HG02642 (cell line): ENCODE results near the gene CACNA2D3.
"Not testable (repeated sequence)": the region's sequence is repeated elsewhere in the genome, so short reads cannot be mapped to it uniquely, and the experiment has no call there.

Source experiments
- ATAC-seq: cut with Tn5 transposase; IDR thresholded peaks from one replicate; pipeline ENCODE4 v1.9.1; 2021; ENCODE audit warnings: mild to moderate bottlenecking; ENCODE audit not compliant: unreplicated experiment, poor library complexity

The CACNA2D3 gene

GRCh38 chr3:55064164-55064563, 941.8 kb downstream of the CACNA2D3 start:
- no peak for ATAC-seq

- ATAC-seq, result no peak
Observed at GRCh38 chr3:55065331-55065730, 943.0 kb downstream of the CACNA2D3 start.

GRCh38 chr3:55066551-55067047, 944.2 kb downstream of the CACNA2D3 start:
- ATAC-seq, result no peak

- ATAC-seq, result no peak
Observed at GRCh38 chr3:55069950-55070349, 947.6 kb downstream of the CACNA2D3 start.

- no peak for ATAC-seq
Observed at GRCh38 chr3:55074796-55075195, 952.4 kb downstream of the CACNA2D3 start.

- no peak for ATAC-seq
Observed at GRCh38 chr3:55075846-55076245, 953.5 kb downstream of the CACNA2D3 start.

- ATAC-seq, result no peak
Observed at GRCh38 chr3:55077726-55078125, 955.4 kb downstream of the CACNA2D3 start.

- ATAC-seq, result no peak
Observed at GRCh38 chr3:55078876-55079275, 956.5 kb downstream of the CACNA2D3 start.

- ATAC-seq, result no peak
Observed at GRCh38 chr3:55085231-55085630, 962.9 kb downstream of the CACNA2D3 start.

GRCh38 chr3:55089211-55089610, 966.9 kb downstream of the CACNA2D3 start:
- no peak for ATAC-seq

GRCh38 chr3:55090291-55090690, 967.9 kb downstream of the CACNA2D3 start:
- ATAC-seq, result no peak

GRCh38 chr3:55090746-55091145, 968.4 kb downstream of the CACNA2D3 start:
- no peak for ATAC-seq

- ATAC-seq, result no peak
Observed at GRCh38 chr3:55091381-55092225, 969.3 kb downstream of the CACNA2D3 start.

- no peak for ATAC-seq
Observed at GRCh38 chr3:55094676-55095075, 972.3 kb downstream of the CACNA2D3 start.

- ATAC-seq, result no peak
Observed at GRCh38 chr3:55097441-55097840, 975.1 kb downstream of the CACNA2D3 start.

- ATAC-seq, result no peak
Observed at GRCh38 chr3:55105647-55106046, 983.3 kb downstream of the CACNA2D3 start.

GRCh38 chr3:55107187-55107586, 984.8 kb downstream of the CACNA2D3 start:
- no peak for ATAC-seq

- ATAC-seq, result not testable (repeated sequence)
Observed at GRCh38 chr3:55111906-55112305, 989.6 kb downstream of the CACNA2D3 start.

GRCh38 chr3:55118451-55118850, 996.1 kb downstream of the CACNA2D3 start:
- ATAC-seq, result no peak

GRCh38 chr3:55119268-55119667, 996.9 kb downstream of the CACNA2D3 start:
- no peak for ATAC-seq

GRCh38 chr3:55122312-55122711, 1000.0 kb downstream of the CACNA2D3 start:
- no peak for ATAC-seq
